Astrocyte (in vitro differentiated cells and primary cell): Measurements from ENCODE around the gene MUC5AC. TPM values are rescaled to one million over a fixed set of nuclear protein-coding genes. Genes with fewer than 3 reads are reported as not detected.

Experiments used
- DNase-seq: peaks from one replicate; pipeline ENCODE4 v3.0.0-alpha.2; 2010; ENCODE audit warnings: low read depth
- FAIRE-seq: peaks from 2 replicates; lab custom pipeline; 2011; peaks lifted over from hg19 to GRCh38; lab: Jason Lieb, UNC
- H2AFZ ChIP-seq: 2 replicates; pipeline ENCODE4 v1.6.0; 2012; ENCODE audit warnings: low read depth, low read length, inconsistent platforms
- H3K27ac ChIP-seq: 2 replicates; pipeline ENCODE4 v1.5.1; 2011; ENCODE audit warnings: low read depth, low read length, inconsistent platforms
- H3K27me3 ChIP-seq: 2 replicates; pipeline ENCODE4 v1.6.0; 2011; ENCODE audit warnings: low read length, inconsistent platforms; ENCODE audit not compliant: insufficient read depth
- H3K36me3 ChIP-seq: 2 replicates; pipeline ENCODE4 v1.5.1; 2011; ENCODE audit warnings: low read length, inconsistent platforms; ENCODE audit not compliant: insufficient read depth
- H3K4me1 ChIP-seq: 2 replicates; pipeline ENCODE4 v1.5.1; 2011; ENCODE audit warnings: low read length, inconsistent platforms; ENCODE audit not compliant: insufficient read depth
- H3K4me2 ChIP-seq: 2 replicates; pipeline ENCODE4 v1.6.0; 2012; ENCODE audit warnings: low read length, inconsistent platforms
- H3K4me3 ChIP-seq: 2 replicates; pipeline ENCODE4 v1.5.1; 2011; ENCODE audit warnings: low read depth, mild to moderate bottlenecking, low read length, inconsistent platforms; ENCODE audit not compliant: insufficient read depth
- H3K79me2 ChIP-seq: 2 replicates; pipeline ENCODE4 v1.6.0; 2012; ENCODE audit warnings: mild to moderate bottlenecking, low read length, inconsistent platforms; ENCODE audit not compliant: insufficient read depth
- H3K9ac ChIP-seq: 2 replicates; pipeline ENCODE4 v1.6.0; 2012; ENCODE audit warnings: mild to moderate bottlenecking, low read length, inconsistent platforms
- H3K9me3 ChIP-seq: 2 replicates; pipeline ENCODE4 v1.5.1; 2012; ENCODE audit warnings: low read depth, mild to moderate bottlenecking, low read length, inconsistent platforms; ENCODE audit not compliant: insufficient read depth
- H4K20me1 ChIP-seq: 2 replicates; pipeline ENCODE4 v1.6.0; 2012; ENCODE audit warnings: low read length, inconsistent platforms; ENCODE audit not compliant: insufficient read depth
- H3K27ac Mint-ChIP-seq: one replicate; pipeline ENCODE4 v1.8.0; 2021; ENCODE audit warnings: mild to moderate bottlenecking, mixed read lengths; ENCODE audit not compliant: unreplicated experiment
- H3K27me3 Mint-ChIP-seq: one replicate; pipeline ENCODE4 v1.8.0; 2021; ENCODE audit warnings: low read depth, mixed read lengths; ENCODE audit not compliant: unreplicated experiment
- H3K36me3 Mint-ChIP-seq: one replicate; pipeline ENCODE4 v1.8.0; 2021; ENCODE audit warnings: low read depth, mixed read lengths; ENCODE audit not compliant: unreplicated experiment
- H3K4me1 Mint-ChIP-seq: one replicate; pipeline ENCODE4 v1.8.0; 2021; ENCODE audit warnings: low read depth, mixed read lengths; ENCODE audit not compliant: unreplicated experiment
- H3K4me3 Mint-ChIP-seq: one replicate; pipeline ENCODE4 v1.8.0; 2021; ENCODE audit warnings: mild to moderate bottlenecking, moderate library complexity, mixed read lengths; ENCODE audit not compliant: unreplicated experiment
- H3K9me3 Mint-ChIP-seq: one replicate; pipeline ENCODE4 v1.8.0; 2021; ENCODE audit warnings: mild to moderate bottlenecking, mixed read lengths; ENCODE audit not compliant: unreplicated experiment
- CTCF ChIP-seq: IDR thresholded peaks from 2 replicates; pipeline ENCODE4 v1.5.1; 2011; ENCODE audit warnings: low read depth, mild to moderate bottlenecking, inconsistent platforms, low read length, moderate library complexity; ENCODE audit not compliant: insufficient read depth
- EZH2 ChIP-seq: IDR thresholded peaks from 2 replicates; pipeline ENCODE4 v1.6.1; 2012; ENCODE audit warnings: mild to moderate bottlenecking, low read length, inconsistent platforms; ENCODE audit not compliant: insufficient read depth
- total RNA-seq: library from RNA; stranded (reverse); gene quantifications from 2 replicates; pipeline ENCODE4 v1.2.1, GENCODE V29; 2021

Gene MUC5AC
- total RNA-seq, 1 donor from 2014 or later: not detected

GRCh38 chr11:1200611-1201191 lies 42.9 kb downstream of the MUC5AC start:
- FAIRE-seq (no peak), DNase-seq (no peak)
- no peaks in the 10 kb centered on the region for H3K9me3 Mint-ChIP-seq
- H3K4me2 ChIP-seq: no peak overlapping the region
- H3K4me3 ChIP-seq: no peak overlapping the region
- H4K20me1 ChIP-seq: no peaks in the 10 kb centered on the region
- TF ChIP-seq EZH2: no peak
- no peak for TF ChIP-seq CTCF
- H3K36me3 Mint-ChIP-seq: no peaks in the 10 kb centered on the region
- H3K4me3 Mint-ChIP-seq: no peak overlapping the region
- peaks cover 9% of the 10 kb centered on the region for H3K27me3 Mint-ChIP-seq
- no peak overlapping the region for H2AFZ ChIP-seq
- no peaks in the 10 kb centered on the region for H3K4me1 Mint-ChIP-seq
- H3K36me3 ChIP-seq: no peaks in the 10 kb centered on the region
- no peaks in the 10 kb centered on the region for H3K9me3 ChIP-seq
- no peaks in the 10 kb centered on the region for H3K27me3 ChIP-seq
- no peaks in the 10 kb centered on the region for H3K4me1 ChIP-seq
- no peak overlapping the region for H3K27ac Mint-ChIP-seq
- H3K9ac ChIP-seq: no peak overlapping the region
- no peak overlapping the region for H3K27ac ChIP-seq
- H3K79me2 ChIP-seq: no peaks in the 10 kb centered on the region

DNA sequence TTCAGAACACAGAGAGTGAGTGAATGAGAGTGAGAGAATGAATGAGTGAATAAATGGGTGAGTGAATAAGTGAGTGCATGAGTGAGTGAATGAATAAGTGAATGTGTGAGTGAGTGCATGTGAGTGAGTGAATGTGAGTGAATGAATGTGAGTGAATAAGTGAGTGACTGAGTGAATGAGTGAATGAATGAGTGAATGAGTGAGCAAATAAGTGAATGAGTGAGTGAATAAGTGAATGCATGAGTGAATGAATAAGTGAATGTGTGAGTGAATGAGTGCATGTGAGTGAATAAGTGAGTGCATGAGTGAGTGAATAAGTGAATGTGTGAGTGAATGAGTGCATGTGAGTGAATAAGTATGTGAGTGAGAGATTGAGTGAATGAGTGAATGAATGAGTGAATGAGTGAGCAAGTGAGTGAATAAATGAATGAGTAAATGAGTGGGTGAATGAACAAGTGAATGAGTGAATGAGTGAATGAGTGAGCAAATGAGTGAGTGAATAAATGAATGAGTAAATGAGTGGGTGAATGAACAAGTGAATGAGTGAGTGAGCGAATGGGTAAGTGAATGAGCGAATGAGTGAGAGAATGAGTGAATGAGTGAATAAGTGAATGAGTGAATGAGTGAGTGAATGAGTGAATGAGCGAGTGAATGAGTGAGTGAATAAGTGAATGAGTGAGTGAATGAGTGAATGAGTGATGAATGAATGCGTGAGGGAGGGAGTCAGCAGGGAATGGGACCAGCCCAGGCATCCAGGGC lies 43.8 kb downstream of the MUC5AC start:
- Histone ChIP-seq H4K20me1 (no peaks in the 10 kb centered on the region), H3K27me3 (no peaks in the 10 kb centered on the region), H3K4me3 (no peak overlapping the region), H3K9me3 (no peaks in the 10 kb centered on the region), H3K4me1 (no peaks in the 10 kb centered on the region), H3K36me3 (no peaks in the 10 kb centered on the region), H3K4me2 (no peak overlapping the region), H3K79me2 (no peaks in the 10 kb centered on the region), H2AFZ (no peak overlapping the region), H3K9ac (no peak overlapping the region), H3K27ac (no peak overlapping the region)
- H3K4me1 Mint-ChIP-seq: no peaks in the 10 kb centered on the region
- H3K36me3 Mint-ChIP-seq: no peaks in the 10 kb centered on the region
- DNase-seq (no peak), FAIRE-seq (no peak)
- H3K4me3 Mint-ChIP-seq: no peak overlapping the region
- no peak overlapping the region for H3K27ac Mint-ChIP-seq
- H3K9me3 Mint-ChIP-seq: no peaks in the 10 kb centered on the region
- TF ChIP-seq EZH2: no peak
- peaks cover 9% of the 10 kb centered on the region for H3K27me3 Mint-ChIP-seq

GRCh38 chr11:1202154-1202775 lies 44.5 kb downstream of the MUC5AC start:
- no peaks in the 10 kb centered on the region for H4K20me1 ChIP-seq
- H3K27ac ChIP-seq: no peak overlapping the region
- no peaks in the 10 kb centered on the region for H3K36me3 ChIP-seq
- H3K27me3 ChIP-seq: no peaks in the 10 kb centered on the region
- FAIRE-seq (no peak), DNase-seq (no peak)
- peaks cover 9% of the 10 kb centered on the region for H3K27me3 Mint-ChIP-seq
- H3K4me2 ChIP-seq: no peak overlapping the region
- H3K9ac ChIP-seq: no peak overlapping the region
- no peaks in the 10 kb centered on the region for H3K36me3 Mint-ChIP-seq
- no peaks in the 10 kb centered on the region for H3K9me3 Mint-ChIP-seq
- H3K4me3 Mint-ChIP-seq: no peak overlapping the region
- TF ChIP-seq CTCF: no peak
- no peak for TF ChIP-seq EZH2
- H3K4me1 ChIP-seq: no peaks in the 10 kb centered on the region
- H3K79me2 ChIP-seq: no peaks in the 10 kb centered on the region
- no peak overlapping the region for H2AFZ ChIP-seq
- H3K9me3 ChIP-seq: no peaks in the 10 kb centered on the region
- no peak overlapping the region for H3K4me3 ChIP-seq
- no peak overlapping the region for H3K27ac Mint-ChIP-seq
- H3K4me1 Mint-ChIP-seq: no peaks in the 10 kb centered on the region
